HCT116 (cell line): ENCODE measurements around the gene WHRN. TPM values are rescaled to one million over a fixed set of nuclear protein-coding genes. Genes with fewer than 3 reads are reported as not detected.

Experiments
- ATAC-seq: fragments of 200-7000 bp; cut with Tn5 transposase; 2 replicates; pipeline ENCODE4 v1.9.1; 2020; ENCODE audit warnings: mild to moderate bottlenecking, moderate library complexity
- BruUV-seq: library from RNA; stranded (reverse); fragments of 400-500 nt; replicated peaks from 2 replicates; lab custom pipeline; 2021; lab: Mats Ljungman, UMichigan
- CTCF ChIA-PET: fragments of 300-600 bp; sonication (Branson Sonifier 250); formaldehyde crosslinking; loops from one replicate; lab custom pipeline; 2021; ENCODE audit warnings: antibody characterized with exemption; lab: Charles Lee
- POLR2A ChIA-PET: fragments of 300-600, 350-600 bp; sonication (Branson Sonifier 250); formaldehyde crosslinking; loops from one replicate; lab custom pipeline; 2021; ENCODE audit warnings: antibody characterized with exemption; lab: Charles Lee
- RAD21 ChIA-PET, 2 experiments: fragments of 300-600 bp; sonication (Branson Sonifier 250); formaldehyde crosslinking; loops; one replicate each; lab custom pipeline; 2023; ENCODE audit warnings: low total read pairs in 2 of 2; ENCODE audit not compliant: uncharacterized antibody in 2 of 2, unreplicated experiment in 2 of 2, low non-redundant PET in 1 of 2; lab: Charles Lee
- DNase-seq: peaks from one replicate; pipeline ENCODE4 v3.0.0-alpha.2; 2010; ENCODE audit warnings: low read depth, low spot score
- H2AFZ ChIP-seq: fragments of 200-600 bp; shearing (Covaris generic), sonication (generic); 2 replicates; pipeline ENCODE4 v1.6.1; 2017; ENCODE audit warnings: low read depth, mixed run types, mixed read lengths, antibody characterized with exemption, low read length; ENCODE audit not compliant: poor library complexity, severe bottlenecking
- H3K27ac ChIP-seq: 2 replicates; pipeline ENCODE4 v1.5.1; 2012; ENCODE audit warnings: low read depth, low read length
- H3K27me3 ChIP-seq: fragments of 200-600 bp; sonication (generic); 2 replicates; pipeline ENCODE4 v1.6.1; 2016; ENCODE audit warnings: mixed run types, low read length, mixed read lengths; ENCODE audit not compliant: insufficient read depth
- H3K36me3 ChIP-seq, 2 experiments: fragments of 200-500 bp in 1 of 2; fragments of 200-600 bp in 1 of 2; sonication (Bioruptor generic) in 1 of 2; sonication (generic) in 1 of 2; 2 replicates each; pipeline versions ENCODE4 v1.5.1 to v1.6.1; 2014 to 2016; ENCODE audit warnings: low read length in 2 of 2, inconsistent platforms in 1 of 2, mixed read lengths in 1 of 2, mixed run types in 1 of 2; ENCODE audit not compliant: insufficient read depth in 2 of 2, control insufficient read depth in 1 of 2
- H3K4me1 ChIP-seq, 2 experiments: fragments of 200-600 bp in 1 of 2; sonication (generic) in 1 of 2; 2 replicates each; pipeline versions ENCODE4 v1.5.1 to v1.6.1; 2012 to 2017; ENCODE audit warnings: low read length in 2 of 2, inconsistent platforms in 1 of 2, mild to moderate bottlenecking in 1 of 2, mixed read lengths in 1 of 2, mixed run types in 1 of 2, moderate library complexity in 1 of 2; ENCODE audit not compliant: insufficient read depth in 2 of 2, control insufficient read depth in 1 of 2
- H3K4me2 ChIP-seq: fragments of 200-600 bp; sonication (generic); 2 replicates; pipeline ENCODE4 v1.6.1; 2017; ENCODE audit warnings: mixed run types, low read length, mixed read lengths
- H3K4me3 ChIP-seq, 2 experiments: fragments of 200-600 bp in 1 of 2; sonication (generic) in 1 of 2; replicated peaks in 1 of 2; 2 replicates each; pipeline ENCODE4 v1.5.1; 2011 to 2016; ENCODE audit warnings: low read length in 2 of 2, control low read depth in 1 of 2, low read depth in 1 of 2, mild to moderate bottlenecking in 1 of 2, mixed read lengths in 1 of 2, mixed run types in 1 of 2
- H3K79me2 ChIP-seq: fragments of 200-600 bp; sonication (generic); 2 replicates; pipeline ENCODE4 v1.6.1; 2017; ENCODE audit warnings: mild to moderate bottlenecking, mixed run types, low read length, moderate library complexity, mixed read lengths; ENCODE audit not compliant: insufficient read depth
- H3K9ac ChIP-seq: fragments of 200-600 bp; sonication (generic); 2 replicates; pipeline ENCODE4 v1.6.1; 2016; ENCODE audit warnings: low read length, mixed read lengths
- H3K9me2 ChIP-seq: fragments of 200-600 bp; sonication (generic), shearing (Covaris generic); 2 replicates; pipeline ENCODE4 v1.6.1; 2017; ENCODE audit warnings: mixed run types, mild to moderate bottlenecking, moderate library complexity; ENCODE audit not compliant: insufficient read depth
- H3K9me3 ChIP-seq, 2 experiments: fragments of 200-500 bp in 1 of 2; fragments of 200-600 bp in 1 of 2; sonication (Bioruptor generic) in 1 of 2; sonication (generic) in 1 of 2; 2 replicates each; pipeline ENCODE4 v1.6.1; 2014 to 2017; ENCODE audit warnings: low read length in 2 of 2, mixed read lengths in 2 of 2, inconsistent platforms in 1 of 2, low read depth in 1 of 2, mild to moderate bottlenecking in 1 of 2, mixed run types in 1 of 2, moderate library complexity in 1 of 2; ENCODE audit not compliant: control insufficient read depth in 1 of 2, insufficient read depth in 1 of 2
- H4K20me1 ChIP-seq: fragments of 200-600 bp; sonication (generic), shearing (Covaris generic); 2 replicates; pipeline ENCODE4 v1.6.1; 2017; ENCODE audit warnings: mixed run types, mild to moderate bottlenecking, moderate library complexity; ENCODE audit not compliant: insufficient read depth
- CBX3 ChIP-seq: IDR thresholded peaks from 2 replicates; pipeline ENCODE4 v1.6.1; 2012; ENCODE audit warnings: low read depth
- ELF1 ChIP-seq: IDR thresholded peaks from 2 replicates; pipeline ENCODE4 v1.6.1; 2012; ENCODE audit warnings: low read depth, borderline replicate concordance
- FOSL1 ChIP-seq: IDR thresholded peaks from 2 replicates; pipeline ENCODE4 v1.6.1; 2012; ENCODE audit warnings: low read depth
- POLR2A ChIP-seq: IDR thresholded peaks from 2 replicates; pipeline ENCODE4 v1.7.0; 2011; ENCODE audit warnings: borderline replicate concordance; ENCODE audit not compliant: insufficient read depth, insufficient read length; ENCODE audit errors: extremely low read depth
- REST ChIP-seq: IDR thresholded peaks from 2 replicates; pipeline ENCODE4 v1.6.1; 2012; ENCODE audit warnings: low read depth
- YY1 ChIP-seq: IDR thresholded peaks from 2 replicates; pipeline ENCODE4 v1.6.1; 2011; ENCODE audit warnings: low read length, low read depth, moderate library complexity, mild to moderate bottlenecking; ENCODE audit not compliant: insufficient replicate concordance; ENCODE audit errors: extremely low read depth
- ZNF274 ChIP-seq: fragments of 200-500 bp; sonication (Bioruptor generic); IDR thresholded peaks from 2 replicates; pipeline ENCODE4 v1.6.1; 2014; ENCODE audit warnings: mild to moderate bottlenecking, low read depth, low read length, inconsistent platforms
- intact Hi-C: fragments of 100-400 bp; cut with micrococcal nuclease; formaldehyde crosslinking; loops from 2 replicates; pipeline ENCODE4 v1.10.0; 2022
- total RNA-seq: library from RNA; stranded (reverse); gene quantifications from one replicate; pipeline ENCODE4 v1.2.1, GENCODE V29; 2021; ENCODE audit not compliant: unreplicated experiment
- TF ChIP-seq, protein P1 (sequence below): IDR thresholded peaks from 2 replicates; pipeline ENCODE4 v1.6.1; 2012

The WHRN gene
- total RNA-seq, 1 experiment from 2014 or later, result 12.8 TPM

DNA sequence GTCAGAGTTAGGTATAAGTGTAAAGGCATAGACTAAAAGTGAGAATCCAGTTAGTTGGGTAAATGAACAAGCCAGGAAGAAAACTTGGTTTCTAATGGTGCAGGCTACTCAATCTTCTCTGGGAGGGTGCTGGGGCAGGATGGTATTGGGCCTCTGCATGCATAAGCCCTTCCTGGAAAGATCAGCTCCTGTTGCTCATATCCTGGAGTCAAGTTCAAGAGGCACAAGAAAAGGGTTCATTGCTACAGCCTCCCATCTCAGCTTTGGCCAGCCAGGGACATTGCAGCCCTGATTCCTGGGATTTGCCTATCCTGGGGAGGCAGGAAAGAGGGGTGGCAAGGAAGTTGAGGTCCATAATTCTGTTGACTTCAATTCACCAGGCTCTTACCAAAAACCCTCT, 41.6 kb upstream of the WHRN start (continued):
- no peak for TF ChIP-seq YY1

DNA sequence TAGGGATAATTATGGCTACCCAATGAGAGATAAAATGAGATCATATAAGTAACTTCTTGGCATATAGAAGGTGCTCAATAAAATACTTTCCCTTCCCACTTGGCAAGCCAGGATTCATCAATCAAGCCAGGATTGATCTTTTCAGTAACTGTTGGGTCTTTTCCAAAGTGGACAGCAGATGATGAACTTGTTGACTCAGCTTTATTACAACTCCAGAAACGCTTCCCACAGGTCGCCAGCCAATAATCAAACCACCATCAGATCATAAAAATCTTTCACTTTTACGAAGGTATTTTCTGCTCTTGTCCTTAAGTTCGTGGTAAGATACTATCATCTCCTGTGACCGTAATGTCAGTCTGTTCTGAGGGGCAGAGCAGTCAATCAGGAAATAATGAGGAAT, 39.8 kb upstream of the WHRN start:
- ChIA-PET RAD21 (no interaction called here), CTCF (no interaction called here), POLR2A (no interaction called here)
- H3K9me2 ChIP-seq, result no peaks in the 10 kb centered on the region
- no peak overlapping the region for H3K9ac ChIP-seq
- BruUV-seq, result no TSS peak
- H3K27me3 ChIP-seq, result no peaks in the 10 kb centered on the region
- H3K4me1 ChIP-seq, result no peaks in the 10 kb centered on the region
- H3K4me2 ChIP-seq, result no peak overlapping the region
- no peak for DNase-seq
- H4K20me1 ChIP-seq, result no peaks in the 10 kb centered on the region
- ATAC-seq, result no peak
- H3K4me3 ChIP-seq, result no peak overlapping the region
- H3K27ac ChIP-seq, result no peak overlapping the region
- no peaks in the 10 kb centered on the region for H3K9me3 ChIP-seq
- H2AFZ ChIP-seq, result no peak overlapping the region
- H3K36me3 ChIP-seq, result no peaks in the 10 kb centered on the region
- TF ChIP-seq YY1 (no peak), ELF1 (no peak), POLR2A (no peak), ZNF274 (no peak), FOSL1 (no peak)
- no peaks in the 10 kb centered on the region for H3K79me2 ChIP-seq
- intact Hi-C loops, result no loop called here

GRCh38 chr9:114539701-114540380, 34.6 kb upstream of the WHRN start:
- Histone ChIP-seq H3K4me2 (no peak overlapping the region), H3K27ac (no peak overlapping the region), H3K36me3 (no peaks in the 10 kb centered on the region), H3K79me2 (no peaks in the 10 kb centered on the region), H4K20me1 (no peaks in the 10 kb centered on the region), H3K9ac (no peak overlapping the region), H3K4me3 (no peak overlapping the region), H3K27me3 (no peaks in the 10 kb centered on the region), H2AFZ (no peak overlapping the region), H3K4me1 (peaks cover 4 to 13% of the 10 kb centered on the region in 2 experiments; a peak in 3 of 4 replicates), H3K9me3 (no peaks in the 10 kb centered on the region), H3K9me2 (no peaks in the 10 kb centered on the region)
- POLR2A ChIA-PET, result no interaction called here
- no peak for DNase-seq
- no TSS peak for BruUV-seq
- CTCF ChIA-PET, result interaction anchor here (2.1 kb wide), 1 partner anchor 113 kb away, joined by 18 read pairs; no protein-coding TSS in a partner anchor
- ATAC-seq, result no peak
- TF ChIP-seq POLR2A, result no peak
- TF ChIP-seq CBX3, result no peak
- TF ChIP-seq, protein P1, sequence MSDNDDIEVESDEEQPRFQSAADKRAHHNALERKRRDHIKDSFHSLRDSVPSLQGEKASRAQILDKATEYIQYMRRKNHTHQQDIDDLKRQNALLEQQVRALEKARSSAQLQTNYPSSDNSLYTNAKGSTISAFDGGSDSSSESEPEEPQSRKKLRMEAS, result no peak
- no peak for TF ChIP-seq REST
- RAD21 ChIA-PET, result no interaction called here
- intact Hi-C loops, result no loop called here
